Astrocyte (in vitro differentiated cells and primary cell): ENCODE measurements around the gene CCNL2. TPM values are rescaled to one million over a fixed set of nuclear protein-coding genes. Genes with fewer than 3 reads are reported as not detected.

Experiments
- DNase-seq: peaks from one replicate; pipeline ENCODE4 v3.0.0-alpha.2; 2010; ENCODE audit warnings: low read depth
- FAIRE-seq: peaks from 2 replicates; lab custom pipeline; 2011; peaks lifted over from hg19 to GRCh38; lab: Jason Lieb, UNC
- H2AFZ ChIP-seq: 2 replicates; pipeline ENCODE4 v1.6.0; 2012; ENCODE audit warnings: low read depth, low read length, inconsistent platforms
- H3K27ac ChIP-seq: 2 replicates; pipeline ENCODE4 v1.5.1; 2011; ENCODE audit warnings: low read depth, low read length, inconsistent platforms
- H3K27me3 ChIP-seq: 2 replicates; pipeline ENCODE4 v1.6.0; 2011; ENCODE audit warnings: low read length, inconsistent platforms; ENCODE audit not compliant: insufficient read depth
- H3K36me3 ChIP-seq: 2 replicates; pipeline ENCODE4 v1.5.1; 2011; ENCODE audit warnings: low read length, inconsistent platforms; ENCODE audit not compliant: insufficient read depth
- H3K4me1 ChIP-seq: 2 replicates; pipeline ENCODE4 v1.5.1; 2011; ENCODE audit warnings: low read length, inconsistent platforms; ENCODE audit not compliant: insufficient read depth
- H3K4me2 ChIP-seq: 2 replicates; pipeline ENCODE4 v1.6.0; 2012; ENCODE audit warnings: low read length, inconsistent platforms
- H3K4me3 ChIP-seq: 2 replicates; pipeline ENCODE4 v1.5.1; 2011; ENCODE audit warnings: low read depth, mild to moderate bottlenecking, low read length, inconsistent platforms; ENCODE audit not compliant: insufficient read depth
- H3K79me2 ChIP-seq: 2 replicates; pipeline ENCODE4 v1.6.0; 2012; ENCODE audit warnings: mild to moderate bottlenecking, low read length, inconsistent platforms; ENCODE audit not compliant: insufficient read depth
- H3K9ac ChIP-seq: 2 replicates; pipeline ENCODE4 v1.6.0; 2012; ENCODE audit warnings: mild to moderate bottlenecking, low read length, inconsistent platforms
- H3K9me3 ChIP-seq: 2 replicates; pipeline ENCODE4 v1.5.1; 2012; ENCODE audit warnings: low read depth, mild to moderate bottlenecking, low read length, inconsistent platforms; ENCODE audit not compliant: insufficient read depth
- H4K20me1 ChIP-seq: 2 replicates; pipeline ENCODE4 v1.6.0; 2012; ENCODE audit warnings: low read length, inconsistent platforms; ENCODE audit not compliant: insufficient read depth
- H3K27ac Mint-ChIP-seq: one replicate; pipeline ENCODE4 v1.8.0; 2021; ENCODE audit warnings: mild to moderate bottlenecking, mixed read lengths; ENCODE audit not compliant: unreplicated experiment
- H3K27me3 Mint-ChIP-seq: one replicate; pipeline ENCODE4 v1.8.0; 2021; ENCODE audit warnings: low read depth, mixed read lengths; ENCODE audit not compliant: unreplicated experiment
- H3K36me3 Mint-ChIP-seq: one replicate; pipeline ENCODE4 v1.8.0; 2021; ENCODE audit warnings: low read depth, mixed read lengths; ENCODE audit not compliant: unreplicated experiment
- H3K4me1 Mint-ChIP-seq: one replicate; pipeline ENCODE4 v1.8.0; 2021; ENCODE audit warnings: low read depth, mixed read lengths; ENCODE audit not compliant: unreplicated experiment
- H3K4me3 Mint-ChIP-seq: one replicate; pipeline ENCODE4 v1.8.0; 2021; ENCODE audit warnings: mild to moderate bottlenecking, moderate library complexity, mixed read lengths; ENCODE audit not compliant: unreplicated experiment
- H3K9me3 Mint-ChIP-seq: one replicate; pipeline ENCODE4 v1.8.0; 2021; ENCODE audit warnings: mild to moderate bottlenecking, mixed read lengths; ENCODE audit not compliant: unreplicated experiment
- CTCF ChIP-seq: IDR thresholded peaks from 2 replicates; pipeline ENCODE4 v1.5.1; 2011; ENCODE audit warnings: low read depth, mild to moderate bottlenecking, inconsistent platforms, low read length, moderate library complexity; ENCODE audit not compliant: insufficient read depth
- EZH2 ChIP-seq: IDR thresholded peaks from 2 replicates; pipeline ENCODE4 v1.6.1; 2012; ENCODE audit warnings: mild to moderate bottlenecking, low read length, inconsistent platforms; ENCODE audit not compliant: insufficient read depth
- total RNA-seq: library from RNA; stranded (reverse); gene quantifications from 2 replicates; pipeline ENCODE4 v1.2.1, GENCODE V29; 2021

CCNL2 gene
- total RNA-seq, 1 donor from 2014 or later = 194 TPM

- H3K4me1 Mint-ChIP-seq = peaks cover 12% of the 10 kb centered on the region
- Histone ChIP-seq H3K79me2 (peaks cover 67% of the 10 kb centered on the region), H3K27ac (no peak overlapping the region), H3K4me1 (peaks cover 39% of the 10 kb centered on the region), H3K4me2 (no peak overlapping the region), H3K27me3 (no peaks in the 10 kb centered on the region), H3K4me3 (no peak overlapping the region), H4K20me1 (peaks cover 73% of the 10 kb centered on the region), H3K9ac (no peak overlapping the region), H2AFZ (no peak overlapping the region), H3K36me3 (peaks cover 8% of the 10 kb centered on the region), H3K9me3 (no peaks in the 10 kb centered on the region)
- H3K36me3 Mint-ChIP-seq = no peaks in the 10 kb centered on the region
- DNase-seq (no peak), FAIRE-seq (no peak)
- H3K27ac Mint-ChIP-seq = peak overlapping the region; percentile 34
- no peak for TF ChIP-seq EZH2
- TF ChIP-seq CTCF = no peak
- no peaks in the 10 kb centered on the region for H3K27me3 Mint-ChIP-seq
- no peaks in the 10 kb centered on the region for H3K9me3 Mint-ChIP-seq
- no peak overlapping the region for H3K4me3 Mint-ChIP-seq
These were observed 56.5 kb downstream of the CCNL2 start for GRCh38 chr1:1342584-1343115.

GRCh38 chr1:1342061-1342562 is 57.0 kb downstream of the CCNL2 start:
- H4K20me1 ChIP-seq = peaks cover 71% of the 10 kb centered on the region
- H3K27ac Mint-ChIP-seq = no peak overlapping the region

More at GRCh38 chr1:1342061-1342562, 57.0 kb downstream of the CCNL2 start:
- H2AFZ ChIP-seq = no peak overlapping the region
- peaks cover 61% of the 10 kb centered on the region for H3K79me2 ChIP-seq
- Mint-ChIP-seq H3K36me3 (no peaks in the 10 kb centered on the region), H3K9me3 (no peaks in the 10 kb centered on the region), H3K4me3 (no peak overlapping the region), H3K4me1 (peaks cover 8% of the 10 kb centered on the region), H3K27me3 (no peaks in the 10 kb centered on the region)
- H3K27ac ChIP-seq = no peak overlapping the region
- H3K4me1 ChIP-seq = peaks cover 34% of the 10 kb centered on the region
- H3K4me3 ChIP-seq = no peak overlapping the region
- H3K4me2 ChIP-seq = no peak overlapping the region
- FAIRE-seq = no peak
- no peak overlapping the region for H3K9ac ChIP-seq
- no peak for TF ChIP-seq CTCF
- no peak for TF ChIP-seq EZH2
- H3K9me3 ChIP-seq = no peaks in the 10 kb centered on the region
- peaks cover 8% of the 10 kb centered on the region for H3K36me3 ChIP-seq
- no peaks in the 10 kb centered on the region for H3K27me3 ChIP-seq
- DNase-seq = no peak
